Fibroblast of lung (primary cell): ENCODE results near the gene RAB9A. TPM values are rescaled to one million over a fixed set of nuclear protein-coding genes. Genes with fewer than 3 reads are reported as not detected.

Source experiments
- DNase-seq, 2 donors: peaks; one replicate each; pipeline versions ENCODE4 v3.0.0 to v3.0.0-alpha.2; 2010; ENCODE audit warnings: low read depth in 2 of 2
- H2AFZ ChIP-seq: 2 replicates; pipeline ENCODE4 v1.5.1; 2012; ENCODE audit warnings: low read length, control low read depth, inconsistent platforms
- H3K27ac ChIP-seq: 2 replicates; pipeline ENCODE4 v1.5.1; 2011; ENCODE audit warnings: low read length, control low read depth; ENCODE audit not compliant: insufficient read depth
- H3K27me3 ChIP-seq: 2 replicates; pipeline ENCODE4 v1.5.1; 2011; ENCODE audit warnings: mild to moderate bottlenecking, low read length; ENCODE audit not compliant: control insufficient read depth, insufficient read depth
- H3K36me3 ChIP-seq: 2 replicates; pipeline ENCODE4 v1.5.1; 2011; ENCODE audit warnings: low read length; ENCODE audit not compliant: control insufficient read depth, insufficient read depth
- H3K4me1 ChIP-seq: 2 replicates; pipeline ENCODE4 v1.5.1; 2011; ENCODE audit warnings: low read length; ENCODE audit not compliant: control insufficient read depth, insufficient read depth; ENCODE audit errors: extremely low read depth
- H3K4me2 ChIP-seq: 2 replicates; pipeline ENCODE4 v1.5.1; 2011; ENCODE audit warnings: low read length, control low read depth; ENCODE audit not compliant: insufficient read depth; ENCODE audit errors: extremely low read depth
- H3K4me3 ChIP-seq, 4 experiments: fragments of 200-600 bp in 1 of 4; sonication (generic) in 1 of 4; replicated peaks in 1 of 4; 2 replicates each; pipeline ENCODE4 v1.5.1; 2011 to 2016; ENCODE audit warnings: low read length in 4 of 4, low read depth in 3 of 4, mild to moderate bottlenecking in 3 of 4, control low read depth in 2 of 4, inconsistent platforms in 1 of 4, mixed read lengths in 1 of 4; ENCODE audit not compliant: insufficient read depth in 1 of 4; ENCODE audit errors: control extremely low read depth in 1 of 4
- H3K79me2 ChIP-seq: 2 replicates; pipeline ENCODE4 v1.5.1; 2012; ENCODE audit warnings: mild to moderate bottlenecking, low read length, inconsistent platforms; ENCODE audit not compliant: control insufficient read depth, insufficient read depth
- H3K9ac ChIP-seq: 2 replicates; pipeline ENCODE4 v1.5.1; 2011; ENCODE audit warnings: mild to moderate bottlenecking, low read length, control low read depth; ENCODE audit not compliant: insufficient read depth
- H3K9me3 ChIP-seq: 2 replicates; pipeline ENCODE4 v1.5.1; 2012; ENCODE audit warnings: low read depth, low read length; ENCODE audit not compliant: control insufficient read depth, insufficient read depth
- H4K20me1 ChIP-seq: 2 replicates; pipeline ENCODE4 v1.5.1; 2011; ENCODE audit warnings: low read length; ENCODE audit not compliant: control insufficient read depth, insufficient read depth; ENCODE audit errors: extremely low read depth
- EZH2 ChIP-seq: IDR thresholded peaks from 2 replicates; pipeline ENCODE4 v1.5.1; 2012; ENCODE audit warnings: low read length, control low read depth, mild to moderate bottlenecking; ENCODE audit errors: missing control alignments
- polyA plus RNA-seq, 2 donors: library from polyadenylated mRNA; depleted of rRNA in 1 of 2; stranded (reverse) in 1 of 2; unstranded in 1 of 2; fragments of >200 nt; gene quantifications; 2 replicates each; pipeline ENCODE4 v1.2.1, GENCODE V29; 2011 to 2012; ENCODE audit warnings: missing spikeins in 1 of 2
- total RNA-seq: library from RNA; depleted of rRNA; stranded (reverse); fragments of >200 nt; gene quantifications from 2 replicates; pipeline ENCODE4 v1.2.1, GENCODE V29; 2014
- TF ChIP-seq, protein P1 (sequence below), 2 donors: IDR thresholded peaks in 1 of 2; conservative IDR thresholded peaks in 1 of 2; 1 replicate in 1 of 2; 2 replicates in 1 of 2; pipeline ENCODE4 v1.5.1; 2011 to 2012; ENCODE audit warnings: low read length in 2 of 2, control low read depth in 1 of 2, inconsistent platforms in 1 of 2, low read depth in 1 of 2, mild to moderate bottlenecking in 1 of 2

Gene RAB9A
- total and polyA plus RNA-seq, 2 donors (not counting 1 experiment from before 2014, with no cell fraction given): 40.3 to 44.2 TPM

DNA sequence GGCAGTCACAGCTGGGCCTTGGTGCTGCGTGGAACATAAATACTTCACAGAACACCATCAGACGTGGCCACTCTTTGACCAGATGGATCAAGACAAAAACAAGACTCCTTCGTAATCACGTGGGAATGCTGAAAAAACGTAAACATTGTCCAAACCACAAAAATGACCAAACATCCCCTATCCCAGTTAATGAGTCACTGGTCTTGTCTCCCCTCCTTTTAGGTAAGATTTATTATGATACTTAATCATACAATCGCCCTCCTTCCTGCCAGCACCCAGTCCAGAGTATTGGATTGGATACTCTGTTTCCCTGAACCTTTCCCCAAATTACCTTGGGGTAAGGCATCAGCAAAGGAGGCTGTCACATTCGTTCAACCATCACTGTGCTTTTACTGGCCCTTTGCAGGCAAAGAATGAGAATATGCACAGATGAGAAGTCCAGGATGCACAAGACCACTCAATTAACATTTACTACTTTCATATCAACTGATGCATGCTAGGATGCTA, 36.6 kb upstream of the RAB9A start:
- H3K27me3 ChIP-seq: no peaks in the 10 kb centered on the region
- H3K4me3 ChIP-seq: peak overlapping the region; percentile 55 to 80 (median 60)
- H3K9ac ChIP-seq: peak overlapping the region; percentile 56
- TF ChIP-seq, protein P1, sequence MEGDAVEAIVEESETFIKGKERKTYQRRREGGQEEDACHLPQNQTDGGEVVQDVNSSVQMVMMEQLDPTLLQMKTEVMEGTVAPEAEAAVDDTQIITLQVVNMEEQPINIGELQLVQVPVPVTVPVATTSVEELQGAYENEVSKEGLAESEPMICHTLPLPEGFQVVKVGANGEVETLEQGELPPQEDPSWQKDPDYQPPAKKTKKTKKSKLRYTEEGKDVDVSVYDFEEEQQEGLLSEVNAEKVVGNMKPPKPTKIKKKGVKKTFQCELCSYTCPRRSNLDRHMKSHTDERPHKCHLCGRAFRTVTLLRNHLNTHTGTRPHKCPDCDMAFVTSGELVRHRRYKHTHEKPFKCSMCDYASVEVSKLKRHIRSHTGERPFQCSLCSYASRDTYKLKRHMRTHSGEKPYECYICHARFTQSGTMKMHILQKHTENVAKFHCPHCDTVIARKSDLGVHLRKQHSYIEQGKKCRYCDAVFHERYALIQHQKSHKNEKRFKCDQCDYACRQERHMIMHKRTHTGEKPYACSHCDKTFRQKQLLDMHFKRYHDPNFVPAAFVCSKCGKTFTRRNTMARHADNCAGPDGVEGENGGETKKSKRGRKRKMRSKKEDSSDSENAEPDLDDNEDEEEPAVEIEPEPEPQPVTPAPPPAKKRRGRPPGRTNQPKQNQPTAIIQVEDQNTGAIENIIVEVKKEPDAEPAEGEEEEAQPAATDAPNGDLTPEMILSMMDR (conservative IDR thresholded peaks at IDR 0.05 in 1 of 2, IDR thresholded peaks at IDR 0.05 in 1 of 2; ENCODE audit: low read depth in 1 of 2, low read length in 2 of 2): no peak
- no peak for TF ChIP-seq EZH2
- H3K79me2 ChIP-seq: no peaks in the 10 kb centered on the region
- H3K36me3 ChIP-seq: no peaks in the 10 kb centered on the region
- H4K20me1 ChIP-seq: no peaks in the 10 kb centered on the region
- H3K4me2 ChIP-seq: peak overlapping the region; percentile 92
- peak overlapping the region; percentile 94 for H3K27ac ChIP-seq
- DNase-seq: peak; percentile 95 to 97
- H3K4me1 ChIP-seq: no peaks in the 10 kb centered on the region
- H3K9me3 ChIP-seq: no peaks in the 10 kb centered on the region
- no peak overlapping the region for H2AFZ ChIP-seq

- peak within 1 kb of the TSS; percentile 84 for H3K9ac ChIP-seq
- H2AFZ ChIP-seq: peak within 1 kb of the TSS; percentile 75
- H3K36me3 ChIP-seq: no peaks in the 10 kb centered on the region
- H3K9me3 ChIP-seq: no peaks in the 10 kb centered on the region
- TF ChIP-seq EZH2: no peak
- TF ChIP-seq, protein P1 (conservative IDR thresholded peaks at IDR 0.05 in 1 of 2, IDR thresholded peaks at IDR 0.05 in 1 of 2; ENCODE audit: low read depth in 1 of 2, low read length in 2 of 2): no peak
- peak within 1 kb of the TSS; percentile 94 for H3K27ac ChIP-seq
- no peaks in the 10 kb centered on the region for H3K79me2 ChIP-seq
- peak within 1 kb of the TSS; percentile 92 for H3K4me2 ChIP-seq
- DNase-seq: peak; percentile 97
- no peaks in the 10 kb centered on the region for H3K27me3 ChIP-seq
- H4K20me1 ChIP-seq: no peaks in the 10 kb centered on the region
- no peaks in the 10 kb centered on the region for H3K4me1 ChIP-seq
- H3K4me3 ChIP-seq: peak within 1 kb of the TSS; percentile 66 to 80 (median 71)
Measured at GRCh38 chrX:13652850-13653693, 35.9 kb upstream of the RAB9A start, which contains the start of gene TCEANC. Gene TCEANC (plus strand): TSS chrX:13653141. CDS start chrX:13662509, 9,368 bp downstream.

DNA sequence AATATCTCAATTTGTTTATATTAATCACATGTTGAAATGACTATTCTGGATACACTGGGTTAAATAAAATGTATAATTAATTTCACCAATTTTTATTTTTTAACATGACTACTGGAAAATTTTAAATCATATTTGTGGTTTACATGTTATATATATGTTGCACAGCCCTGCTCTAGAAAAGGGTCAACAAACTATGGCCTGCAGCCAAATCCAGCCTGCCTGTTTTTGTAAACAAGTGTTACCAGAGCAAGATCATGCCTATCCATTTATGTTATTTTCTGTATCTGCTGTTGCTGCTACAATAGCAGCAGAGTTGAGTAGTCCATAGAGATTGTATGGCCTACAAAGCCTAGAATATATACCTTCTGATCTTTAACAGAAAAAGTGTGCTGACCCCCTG, 34.8 kb upstream of the RAB9A start:
- Histone ChIP-seq H3K9me3 (no peaks in the 10 kb centered on the region), H3K27me3 (no peaks in the 10 kb centered on the region), H3K4me3 (peak overlapping the region in 3 of 4 experiments; percentile 70 to 73 (median 72)), H3K4me1 (no peaks in the 10 kb centered on the region), H4K20me1 (no peaks in the 10 kb centered on the region), H3K79me2 (no peaks in the 10 kb centered on the region), H3K36me3 (no peaks in the 10 kb centered on the region), H3K9ac (no peak overlapping the region), H3K27ac (no peak overlapping the region), H2AFZ (no peak overlapping the region), H3K4me2 (no peak overlapping the region)
- no peak for DNase-seq
- no peak for TF ChIP-seq EZH2
- TF ChIP-seq, protein P1 (conservative IDR thresholded peaks at IDR 0.05 in 1 of 2, IDR thresholded peaks at IDR 0.05 in 1 of 2; ENCODE audit: low read depth in 1 of 2, low read length in 2 of 2): no peak
